Central memory CD8-positive, alpha-beta T cell (primary cell): ENCODE measurements around the gene ARHGAP40.

Experiments
- ATAC-seq: fragments of 150-1000 bp; cut with Tn5 transposase; replicated peaks from 2 replicates; pipeline ENCODE4 v1.10.0; 2022; ENCODE audit warnings: mild to moderate bottlenecking, moderate FRiP score, moderate number of reproducible peaks; ENCODE audit not compliant: poor library complexity, severe bottlenecking; ENCODE audit errors: extremely low read depth
- DNase-seq, 2 donors: peaks; one replicate each; pipeline ENCODE4 v3.0.0; 2021; ENCODE audit warnings: low spot score in 2 of 2
- H3K27ac Mint-ChIP-seq: one replicate; pipeline ENCODE4 v1.8.0; 2022; ENCODE audit warnings: low read depth, mild to moderate bottlenecking, moderate library complexity, mixed read lengths
- H3K27me3 Mint-ChIP-seq: one replicate; pipeline ENCODE4 v1.8.0; 2022; ENCODE audit warnings: mixed read lengths
- H3K36me3 Mint-ChIP-seq: one replicate; pipeline ENCODE4 v1.8.0; 2022; ENCODE audit warnings: mild to moderate bottlenecking, moderate library complexity, mixed read lengths; ENCODE audit not compliant: insufficient read depth
- H3K4me1 Mint-ChIP-seq: one replicate; pipeline ENCODE4 v1.8.0; 2022; ENCODE audit warnings: mixed read lengths
- H3K4me3 Mint-ChIP-seq: one replicate; pipeline ENCODE4 v1.8.0; 2022; ENCODE audit warnings: mild to moderate bottlenecking, moderate library complexity, mixed read lengths
- H3K9me3 Mint-ChIP-seq: one replicate; pipeline ENCODE4 v1.8.0; 2022; ENCODE audit warnings: mixed read lengths

The ARHGAP40 gene

GRCh38 chr20:38612751-38613515 is 11.3 kb downstream of the ARHGAP40 start:
- no peaks in the 10 kb centered on the region for H3K4me1 Mint-ChIP-seq
- DNase-seq = no peak
- no peak for ATAC-seq
- peaks cover 42% of the 10 kb centered on the region for H3K27me3 Mint-ChIP-seq
- no peak overlapping the region for H3K4me3 Mint-ChIP-seq
- H3K9me3 Mint-ChIP-seq = no peaks in the 10 kb centered on the region
- no peak overlapping the region for H3K27ac Mint-ChIP-seq
- peaks cover 1% of the 10 kb centered on the region for H3K36me3 Mint-ChIP-seq

GRCh38 chr20:38615283-38615682 is 13.7 kb downstream of the ARHGAP40 start:
- no peak overlapping the region for H3K4me3 Mint-ChIP-seq
- peaks cover 48% of the 10 kb centered on the region for H3K27me3 Mint-ChIP-seq
- H3K36me3 Mint-ChIP-seq = peaks cover 1% of the 10 kb centered on the region
- no peak overlapping the region for H3K27ac Mint-ChIP-seq
- ATAC-seq (no peak), DNase-seq (no peak)
- no peaks in the 10 kb centered on the region for H3K9me3 Mint-ChIP-seq
- H3K4me1 Mint-ChIP-seq = no peaks in the 10 kb centered on the region

DNA sequence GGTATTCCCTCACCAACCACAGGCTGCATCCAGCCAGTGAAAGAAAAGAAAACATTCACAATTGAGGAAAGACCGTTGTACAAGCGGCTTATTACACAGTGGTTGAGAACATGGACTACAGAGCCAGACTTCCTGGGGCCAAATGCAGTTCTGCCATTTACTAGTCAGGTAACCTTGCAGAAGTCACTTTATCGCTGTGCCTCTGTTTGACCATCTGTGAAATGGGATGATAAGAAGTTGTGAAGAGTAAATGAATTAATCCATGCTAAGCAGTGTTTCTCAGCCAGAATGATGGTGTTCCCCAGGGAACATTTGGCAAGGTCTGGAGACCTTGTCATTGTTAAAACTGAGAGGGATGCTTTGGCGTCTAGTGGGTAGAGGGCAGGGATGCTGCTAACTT is 14.8 kb downstream of the ARHGAP40 start:
- H3K36me3 Mint-ChIP-seq = no peaks in the 10 kb centered on the region
- H3K27ac Mint-ChIP-seq = no peak overlapping the region
- peaks cover 54% of the 10 kb centered on the region for H3K27me3 Mint-ChIP-seq
- ATAC-seq = no peak
- DNase-seq = no peak
- H3K9me3 Mint-ChIP-seq = no peaks in the 10 kb centered on the region
- H3K4me3 Mint-ChIP-seq = no peak overlapping the region
- no peaks in the 10 kb centered on the region for H3K4me1 Mint-ChIP-seq

DNA sequence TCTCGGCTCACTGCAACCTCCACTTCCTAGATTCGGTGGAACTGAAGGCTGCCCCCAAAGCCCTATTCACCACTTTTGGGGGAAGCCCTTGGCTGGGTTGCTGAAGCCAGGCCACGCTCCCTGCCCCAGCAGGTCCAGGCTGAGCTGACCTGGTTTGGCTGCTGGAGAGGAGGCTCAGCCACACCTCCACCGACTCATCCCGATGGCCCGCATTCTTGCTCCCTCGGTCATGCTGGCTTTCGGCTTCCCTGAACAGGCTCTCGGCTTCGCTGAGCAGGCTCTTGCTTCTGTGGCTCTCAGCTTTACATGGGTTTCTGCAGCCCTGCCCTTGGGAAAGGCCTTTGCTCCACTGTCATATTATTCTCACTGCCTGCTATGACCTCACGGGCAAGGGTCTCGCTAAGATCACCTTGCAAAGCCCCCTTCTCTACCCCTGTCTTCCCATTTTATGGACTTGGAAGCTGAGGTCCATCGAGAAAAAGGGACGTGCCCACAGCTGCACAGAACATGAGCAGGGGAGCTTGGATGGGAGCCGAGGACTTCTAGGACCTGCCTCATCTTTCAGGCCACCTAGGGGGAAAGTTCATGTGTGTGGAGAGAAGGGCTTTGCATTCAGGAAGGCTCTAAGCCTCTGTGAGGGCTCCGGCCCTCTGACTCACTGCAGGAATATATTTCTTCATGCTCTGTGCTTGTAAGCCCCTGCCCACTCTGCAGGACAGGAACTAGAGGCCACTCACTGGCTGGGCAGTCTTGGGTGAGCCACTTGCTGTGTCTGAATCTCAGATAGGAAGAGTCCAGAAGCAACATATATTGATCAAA is 15.6 kb downstream of the ARHGAP40 start:
- Mint-ChIP-seq H3K4me3 (no peak overlapping the region), H3K4me1 (no peaks in the 10 kb centered on the region), H3K9me3 (no peaks in the 10 kb centered on the region), H3K27me3 (peaks cover 55% of the 10 kb centered on the region), H3K36me3 (no peaks in the 10 kb centered on the region), H3K27ac (no peak overlapping the region)
- ATAC-seq (no peak), DNase-seq (no peak)

DNA sequence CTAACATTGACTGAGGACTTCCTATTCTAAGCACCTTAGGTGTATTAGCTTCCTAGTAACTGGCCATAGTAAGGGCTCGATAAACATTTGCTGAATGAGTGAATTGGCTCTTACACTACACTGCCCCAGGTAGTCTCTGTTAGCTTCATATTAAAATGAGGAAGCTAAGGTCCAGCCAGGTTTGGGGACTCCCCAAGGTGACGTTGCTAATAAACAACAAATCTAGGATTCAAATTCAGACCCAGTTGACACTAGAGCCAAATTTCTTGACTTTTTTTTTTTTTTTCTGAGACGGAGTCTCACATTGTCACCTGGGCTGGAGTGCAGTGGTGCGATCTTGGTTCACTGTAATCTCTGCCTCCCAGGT is 16.2 kb downstream of the ARHGAP40 start:
- Mint-ChIP-seq H3K9me3 (no peaks in the 10 kb centered on the region), H3K4me3 (no peak overlapping the region), H3K36me3 (no peaks in the 10 kb centered on the region), H3K4me1 (no peaks in the 10 kb centered on the region), H3K27ac (no peak overlapping the region), H3K27me3 (peaks cover 49% of the 10 kb centered on the region)
- DNase-seq = no peak
- ATAC-seq = no peak

- no peaks in the 10 kb centered on the region for H3K36me3 Mint-ChIP-seq
- ATAC-seq = no peak
- H3K27ac Mint-ChIP-seq = no peak overlapping the region
- no peaks in the 10 kb centered on the region for H3K9me3 Mint-ChIP-seq
- H3K4me3 Mint-ChIP-seq = no peak overlapping the region
- DNase-seq = no peak
- peaks cover 43% of the 10 kb centered on the region for H3K27me3 Mint-ChIP-seq
- no peaks in the 10 kb centered on the region for H3K4me1 Mint-ChIP-seq
These were observed 18.8 kb downstream of the ARHGAP40 start for GRCh38 chr20:38620441-38620840.

DNA sequence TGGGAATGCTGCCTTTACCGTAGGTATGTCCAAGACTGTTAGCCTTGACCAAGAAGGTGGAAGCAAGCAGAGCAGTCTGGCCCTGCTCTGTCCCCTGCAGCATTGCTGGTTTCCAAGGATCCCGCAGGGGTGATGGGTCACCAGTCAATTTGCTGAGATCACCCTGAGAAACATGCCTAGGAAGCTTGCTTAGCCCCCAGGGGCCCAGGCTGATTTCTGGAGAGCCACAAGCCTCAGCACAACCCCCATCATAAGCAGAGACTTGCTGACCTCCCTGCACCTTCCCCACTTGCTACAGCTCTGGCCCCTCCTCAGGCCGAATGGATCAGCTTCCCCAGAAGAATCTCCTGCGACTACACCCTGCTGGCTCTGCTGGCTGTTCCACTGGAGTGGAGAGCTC is 21.5 kb downstream of the ARHGAP40 start:
- DNase-seq (no peak), ATAC-seq (no peak)
- H3K27ac Mint-ChIP-seq = no peak overlapping the region
- H3K9me3 Mint-ChIP-seq = no peaks in the 10 kb centered on the region
- H3K36me3 Mint-ChIP-seq = no peaks in the 10 kb centered on the region
- peaks cover 23% of the 10 kb centered on the region for H3K27me3 Mint-ChIP-seq
- no peak overlapping the region for H3K4me3 Mint-ChIP-seq
- no peaks in the 10 kb centered on the region for H3K4me1 Mint-ChIP-seq

DNA sequence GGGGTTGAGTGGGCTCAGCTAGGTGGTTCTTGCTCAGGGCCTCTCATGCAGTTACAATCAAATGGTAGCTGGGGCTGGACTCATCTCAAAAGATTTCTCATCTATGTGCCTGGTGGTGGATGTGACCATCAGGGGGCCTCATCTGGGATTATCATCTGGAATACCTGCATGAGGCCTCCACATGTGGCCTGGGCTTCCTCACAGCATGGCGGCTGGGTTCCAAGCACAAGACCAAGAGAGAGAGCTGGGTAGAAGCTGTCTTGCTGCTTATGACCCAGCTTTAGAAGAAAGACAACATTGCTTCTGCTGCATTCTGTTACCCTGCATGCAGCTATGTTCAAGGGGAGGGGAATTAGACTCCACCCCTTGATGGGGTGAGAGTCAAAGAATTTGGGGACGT is 22.5 kb downstream of the ARHGAP40 start:
- Mint-ChIP-seq H3K27ac (no peak overlapping the region), H3K4me1 (no peaks in the 10 kb centered on the region), H3K27me3 (peaks cover 15% of the 10 kb centered on the region), H3K4me3 (no peak overlapping the region), H3K9me3 (no peaks in the 10 kb centered on the region), H3K36me3 (peaks cover 1% of the 10 kb centered on the region)
- DNase-seq = no peak
- ATAC-seq = no peak

DNA sequence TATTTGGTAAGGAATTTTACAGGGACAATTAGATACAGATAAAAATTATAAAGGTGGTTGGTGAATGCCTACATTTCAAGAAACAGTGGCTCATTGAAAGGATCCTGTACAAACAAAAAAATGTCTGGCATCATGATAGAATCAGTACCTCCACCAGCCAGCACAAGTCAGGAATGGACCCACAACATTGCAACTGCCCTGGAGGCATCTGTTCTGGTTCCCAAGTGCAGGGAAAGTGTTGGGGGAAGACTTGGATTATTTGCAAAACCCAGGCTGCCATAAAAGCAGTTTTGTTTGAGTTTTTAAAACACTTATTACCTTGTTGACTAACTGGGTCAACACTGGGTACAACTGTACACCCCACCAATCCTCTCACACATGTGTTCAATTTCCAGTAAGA is 24.3 kb downstream of the ARHGAP40 start:
- DNase-seq (no peak), ATAC-seq (no peak)
- Mint-ChIP-seq H3K27ac (no peak overlapping the region), H3K4me1 (no peaks in the 10 kb centered on the region), H3K36me3 (peaks cover 1% of the 10 kb centered on the region), H3K4me3 (no peak overlapping the region), H3K27me3 (peaks cover 23% of the 10 kb centered on the region), H3K9me3 (no peaks in the 10 kb centered on the region)

- Mint-ChIP-seq H3K36me3 (peaks cover 1% of the 10 kb centered on the region), H3K9me3 (no peaks in the 10 kb centered on the region), H3K4me1 (no peaks in the 10 kb centered on the region), H3K27ac (no peak overlapping the region), H3K27me3 (peaks cover 15% of the 10 kb centered on the region), H3K4me3 (no peak overlapping the region)
- ATAC-seq (no peak), DNase-seq (no peak)
These were observed 25.5 kb downstream of the ARHGAP40 start for GRCh38 chr20:38626921-38627659.

- DNase-seq = no peak
- H3K27me3 Mint-ChIP-seq = peaks cover 22% of the 10 kb centered on the region
- H3K36me3 Mint-ChIP-seq = peaks cover 1% of the 10 kb centered on the region
- no peak for ATAC-seq
- H3K27ac Mint-ChIP-seq = no peak overlapping the region
- peaks cover 6% of the 10 kb centered on the region for H3K4me1 Mint-ChIP-seq
- H3K9me3 Mint-ChIP-seq = no peaks in the 10 kb centered on the region
- no peak overlapping the region for H3K4me3 Mint-ChIP-seq
These were observed 27.2 kb downstream of the ARHGAP40 start for GRCh38 chr20:38628580-38629470.

DNA sequence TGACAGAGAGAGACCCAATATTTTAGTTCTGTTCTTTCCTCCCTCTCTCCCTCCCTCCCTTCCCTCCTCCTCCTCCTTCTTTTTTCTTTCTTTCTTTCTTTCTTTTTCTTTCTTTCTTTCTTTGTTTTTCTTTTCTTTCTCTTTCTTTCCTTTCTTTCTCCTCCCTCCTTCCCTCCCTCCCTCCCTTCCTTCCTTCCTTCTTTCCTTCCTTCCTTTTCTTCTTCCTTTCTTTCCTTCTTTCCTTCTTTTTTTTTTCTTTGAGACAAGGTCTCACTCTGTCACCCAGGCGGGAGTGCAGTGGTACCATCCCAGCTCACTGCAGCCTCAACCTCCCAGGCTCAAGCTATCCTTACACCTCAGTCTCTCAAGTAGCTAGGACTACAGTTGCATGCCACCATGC is 28.4 kb downstream of the ARHGAP40 start:
- ATAC-seq (no peak), DNase-seq (no peak)
- H3K9me3 Mint-ChIP-seq = no peaks in the 10 kb centered on the region
- H3K36me3 Mint-ChIP-seq = peaks cover 1% of the 10 kb centered on the region
- peaks cover 7% of the 10 kb centered on the region for H3K4me1 Mint-ChIP-seq
- H3K27ac Mint-ChIP-seq = no peak overlapping the region
- H3K27me3 Mint-ChIP-seq = peaks cover 33% of the 10 kb centered on the region
- H3K4me3 Mint-ChIP-seq = no peak overlapping the region
